GM10248 (cell line): Measurements from ENCODE around the gene RAB18.

Source experiments
- CTCF ChIA-PET: fragments of 300-600 bp; sonication (Branson Sonifier 250); formaldehyde crosslinking; extraction: SDS; loops from one replicate; lab custom pipeline; 2021; ENCODE audit warnings: antibody characterized with exemption; lab: Yijun Ruan, JAX
- POLR2A ChIA-PET: fragments of 350-650 bp; sonication (Branson Sonifier 250); formaldehyde crosslinking; extraction: SDS; loops from one replicate; lab custom pipeline; 2020; ENCODE audit warnings: antibody characterized with exemption; lab: Yijun Ruan, JAX
- DNase-seq: peaks from one replicate; pipeline ENCODE4 v3.0.0; 2012; ENCODE audit errors: extremely low spot score
- TF ChIP-seq, protein P1 (sequence below): IDR thresholded peaks from 2 replicates; pipeline ENCODE4 v1.5.1; 2012; ENCODE audit warnings: mild to moderate bottlenecking, low read depth; ENCODE audit errors: extremely low read depth, missing control alignments, control extremely low read depth

RAB18 gene

DNA sequence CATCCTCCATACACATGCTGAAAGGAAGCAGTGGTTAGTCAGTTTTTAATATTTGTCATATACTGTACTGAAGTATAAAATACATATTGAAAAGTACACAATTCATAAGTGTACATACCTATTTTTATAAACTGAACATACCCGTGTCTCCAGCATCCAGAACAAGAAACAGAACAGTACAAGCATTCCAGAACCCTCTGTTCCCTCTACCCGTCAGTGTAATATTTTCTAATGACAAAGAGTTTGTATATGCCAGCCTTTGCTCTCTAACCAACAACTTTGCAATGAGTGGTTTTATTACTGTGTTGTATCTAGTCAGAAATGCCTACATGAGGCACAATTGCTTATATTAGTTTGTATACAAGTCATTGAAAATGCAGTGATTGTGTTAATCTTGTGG is 18.7 kb upstream of the RAB18 start:
- POLR2A ChIA-PET = no interaction called here
- no peak for DNase-seq
- CTCF ChIA-PET = interaction anchor here (0.6 to 1.5 kb wide), 3 partner anchors 11 to 37 kb away, joined by 3 to 5 read pairs (median 3); partner anchors contain the start of gene RAB18
- TF ChIP-seq, protein P1, sequence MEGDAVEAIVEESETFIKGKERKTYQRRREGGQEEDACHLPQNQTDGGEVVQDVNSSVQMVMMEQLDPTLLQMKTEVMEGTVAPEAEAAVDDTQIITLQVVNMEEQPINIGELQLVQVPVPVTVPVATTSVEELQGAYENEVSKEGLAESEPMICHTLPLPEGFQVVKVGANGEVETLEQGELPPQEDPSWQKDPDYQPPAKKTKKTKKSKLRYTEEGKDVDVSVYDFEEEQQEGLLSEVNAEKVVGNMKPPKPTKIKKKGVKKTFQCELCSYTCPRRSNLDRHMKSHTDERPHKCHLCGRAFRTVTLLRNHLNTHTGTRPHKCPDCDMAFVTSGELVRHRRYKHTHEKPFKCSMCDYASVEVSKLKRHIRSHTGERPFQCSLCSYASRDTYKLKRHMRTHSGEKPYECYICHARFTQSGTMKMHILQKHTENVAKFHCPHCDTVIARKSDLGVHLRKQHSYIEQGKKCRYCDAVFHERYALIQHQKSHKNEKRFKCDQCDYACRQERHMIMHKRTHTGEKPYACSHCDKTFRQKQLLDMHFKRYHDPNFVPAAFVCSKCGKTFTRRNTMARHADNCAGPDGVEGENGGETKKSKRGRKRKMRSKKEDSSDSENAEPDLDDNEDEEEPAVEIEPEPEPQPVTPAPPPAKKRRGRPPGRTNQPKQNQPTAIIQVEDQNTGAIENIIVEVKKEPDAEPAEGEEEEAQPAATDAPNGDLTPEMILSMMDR = no peak

DNA sequence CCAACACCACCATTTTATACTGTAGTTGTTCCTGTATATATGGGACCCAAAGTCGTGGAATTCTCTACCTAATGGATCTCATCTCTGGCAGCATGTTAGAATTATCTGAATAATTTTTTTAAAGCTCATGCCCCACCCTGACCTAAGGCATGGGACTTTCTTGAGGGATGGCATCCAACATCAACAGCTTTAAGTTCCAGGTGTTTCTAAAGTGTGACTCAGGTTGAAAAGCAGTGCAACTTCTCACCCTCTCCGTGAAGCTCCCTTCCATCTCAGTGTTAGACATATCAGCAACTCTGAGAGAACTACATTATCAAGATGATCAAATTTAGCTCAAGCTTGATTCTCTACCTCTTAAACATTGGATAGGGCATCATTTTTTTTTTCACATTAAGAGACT is 18.1 kb upstream of the RAB18 start:
- POLR2A ChIA-PET = no interaction called here

DNA sequence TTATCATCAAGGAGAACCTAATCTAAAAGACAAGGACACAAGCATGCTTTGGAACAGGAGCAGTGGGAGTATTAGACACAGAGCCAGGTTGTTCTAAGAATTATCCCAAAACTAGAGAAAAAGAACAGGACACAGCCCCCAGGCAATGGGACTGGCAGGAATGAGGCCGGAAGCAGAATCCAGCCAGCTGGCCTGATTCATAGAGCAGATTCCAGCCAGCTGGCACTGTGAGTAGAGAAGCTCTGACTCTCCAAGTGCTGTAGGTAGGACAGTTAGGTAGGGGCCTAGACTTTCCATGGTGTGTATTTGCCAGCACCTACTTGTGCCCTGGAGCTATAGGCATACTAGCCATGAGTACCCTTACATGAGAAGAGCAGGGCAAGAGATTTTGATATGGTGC is 13.3 kb upstream of the RAB18 start:
- ChIA-PET POLR2A (no interaction called here), CTCF (interaction anchor here (1.0 kb wide), 1 partner anchor 31 kb away, joined by 4 read pairs; no protein-coding TSS in a partner anchor)

More for the DNA sequence above, 18.1 kb upstream of the RAB18 start:
- TF ChIP-seq, protein P1 = no peak
- CTCF ChIA-PET = interaction anchor here (0.6 to 1.0 kb wide), 2 partner anchors 18 to 37 kb away, joined by 3 read pairs; partner anchors contain the start of gene RAB18
- DNase-seq = no peak

DNA sequence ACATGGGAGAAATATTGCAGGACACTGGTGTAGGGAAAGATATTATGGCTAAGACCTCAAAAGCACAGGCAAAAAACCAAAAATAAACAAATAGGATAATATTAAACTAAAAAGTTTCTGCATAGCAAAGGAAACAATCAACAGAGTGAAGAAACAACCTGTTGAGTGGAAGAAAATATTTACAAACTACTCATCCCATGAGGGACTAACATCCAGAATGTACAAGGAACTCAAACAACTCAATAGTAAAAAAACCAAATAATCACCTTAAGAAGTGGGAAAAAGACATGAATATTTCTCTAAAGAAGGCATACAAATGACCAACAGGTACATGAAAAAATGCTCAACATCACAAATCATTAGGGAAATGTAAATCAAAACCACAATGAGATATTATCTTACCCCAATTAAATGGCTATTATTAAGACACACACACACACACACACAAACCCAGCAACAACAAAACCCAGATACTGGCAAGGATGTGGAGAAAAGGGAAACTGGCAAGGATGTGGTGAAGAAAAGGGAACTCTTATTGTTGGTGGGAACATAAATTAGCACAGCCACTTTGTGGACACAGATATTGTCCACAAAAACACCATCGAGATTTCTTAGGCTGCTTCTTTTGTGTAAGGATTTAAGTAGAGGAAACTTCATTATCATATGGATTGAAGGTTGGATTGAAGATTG is 9.8 kb upstream of the RAB18 start:
- ChIA-PET POLR2A (no interaction called here), CTCF (interaction anchor here (2.3 to 2.5 kb wide), 2 partner anchors 10 to 11 kb away, joined by 5 to 7 read pairs; partner anchors contain the start of gene RAB18)
- TF ChIP-seq, protein P1 = no peak
- no peak for DNase-seq

More for the DNA sequence above, 13.3 kb upstream of the RAB18 start:
- TF ChIP-seq, protein P1 = no peak
- DNase-seq = no peak

DNA sequence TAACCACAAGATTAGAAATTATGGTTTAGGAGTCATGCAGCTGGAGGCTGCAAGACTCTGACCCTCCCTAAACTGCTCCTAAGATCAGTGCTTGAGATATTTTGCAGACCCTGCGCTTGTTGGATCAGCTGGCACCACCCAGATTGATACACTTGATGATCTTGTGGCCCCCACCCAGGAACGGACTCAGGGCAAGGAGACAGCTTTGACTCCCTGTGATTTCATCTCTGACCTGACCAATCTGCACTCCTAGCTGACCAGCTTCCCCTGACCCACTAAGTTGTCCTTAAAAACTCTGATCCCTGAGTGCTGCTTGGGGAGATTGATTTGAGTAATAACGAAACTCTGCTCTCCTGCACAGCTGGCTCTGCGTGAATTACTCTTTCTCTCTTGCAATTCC is 8.0 kb upstream of the RAB18 start:
- CTCF ChIA-PET = interaction anchor here (1.3 kb wide), 1 partner anchor 12 kb away, joined by 5 read pairs; no protein-coding TSS in a partner anchor
- TF ChIP-seq, protein P1 = no peak
- DNase-seq = no peak
- POLR2A ChIA-PET = no interaction called here

DNA sequence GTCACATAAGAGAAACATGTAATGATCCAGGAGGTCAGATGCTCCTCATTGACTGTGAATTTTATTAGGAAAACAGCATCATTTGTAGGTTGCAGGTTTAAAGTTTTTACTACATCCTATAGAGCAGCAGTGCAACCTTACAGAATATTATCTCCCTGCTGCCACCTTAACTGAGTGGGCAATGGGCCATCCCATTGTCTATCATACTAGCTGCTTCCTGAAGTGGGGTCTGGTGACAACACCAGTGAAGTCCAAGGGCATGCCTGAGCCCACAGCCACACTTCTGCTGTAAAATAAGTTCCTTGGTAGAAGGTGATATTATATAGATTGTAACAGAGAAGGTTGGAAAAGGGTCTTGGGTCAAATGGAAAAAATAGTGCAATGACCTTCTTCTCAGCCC is 4.0 kb upstream of the RAB18 start:
- CTCF ChIA-PET = no interaction called here
- DNase-seq = no peak
- POLR2A ChIA-PET = no interaction called here
- TF ChIP-seq, protein P1 = no peak
